Measurements from ENCODE around the gene FIS1.

GRCh38 chr7:101231644-101232043 lies 13.2 kb downstream of the FIS1 start:
- no peak for TF ChIP-seq GATA3 (IDR thresholded peaks at IDR 0.05; ENCODE audit: low read depth, low read length)
- TF ChIP-seq GATA2 (IDR thresholded peaks at IDR 0.05; ENCODE audit: low read depth, low read length), result no peak

Data from SH-SY5Y (cell line).